ENCODE results near the gene MAT1A.

The MAT1A gene

GRCh38 chr10:80283536-80284199 lies 5.8 kb downstream of the MAT1A start:
- TF ChIP-seq CTCF (IDR thresholded peaks at IDR 0.05; ENCODE audit: control insufficient read depth, extremely low read depth, insufficient read depth): no peak
- DNase-seq (ENCODE audit: low read depth): no peak
- no peak overlapping the region for H3K4me3 ChIP-seq (ENCODE audit: low read depth, low read length)

GRCh38 chr10:80283119-80283518 lies 6.3 kb downstream of the MAT1A start:
- TF ChIP-seq CTCF (IDR thresholded peaks at IDR 0.05; ENCODE audit: control insufficient read depth, extremely low read depth, insufficient read depth): no peak
- DNase-seq (ENCODE audit: low read depth): no peak
- no peak overlapping the region for H3K4me3 ChIP-seq (ENCODE audit: low read depth, low read length)

- no peak overlapping the region for H3K4me3 ChIP-seq (ENCODE audit: low read depth, low read length)
- TF ChIP-seq CTCF (IDR thresholded peaks at IDR 0.05; ENCODE audit: control insufficient read depth, extremely low read depth, insufficient read depth): no peak
- DNase-seq (ENCODE audit: low read depth): no peak
Observed at GRCh38 chr10:80281784-80282765, 7.4 kb downstream of the MAT1A start.

GRCh38 chr10:80281292-80281691 lies 8.2 kb downstream of the MAT1A start:
- TF ChIP-seq CTCF (IDR thresholded peaks at IDR 0.05; ENCODE audit: control insufficient read depth, extremely low read depth, insufficient read depth): no peak

GRCh38 chr10:80280071-80280800 lies 9.2 kb downstream of the MAT1A start:
- DNase-seq (ENCODE audit: low read depth): no peak
- TF ChIP-seq CTCF (IDR thresholded peaks at IDR 0.05; ENCODE audit: control insufficient read depth, extremely low read depth, insufficient read depth): no peak
- no peak overlapping the region for H3K4me3 ChIP-seq (ENCODE audit: low read depth, low read length)

More at GRCh38 chr10:80281292-80281691, 8.2 kb downstream of the MAT1A start:
- no peak overlapping the region for H3K4me3 ChIP-seq (ENCODE audit: low read depth, low read length)
- DNase-seq (ENCODE audit: low read depth): no peak

GRCh38 chr10:80279146-80279545 lies 10.3 kb downstream of the MAT1A start:
- no peak for DNase-seq (ENCODE audit: low read depth)
- no peak for TF ChIP-seq CTCF (IDR thresholded peaks at IDR 0.05; ENCODE audit: control insufficient read depth, extremely low read depth, insufficient read depth)
- H3K4me3 ChIP-seq (ENCODE audit: low read depth, low read length): no peak overlapping the region

Data from LNCaP clone FGC (cell line).